Fibroblast of lung (primary cell): ENCODE data around the gene PPP4R1. TPM values are rescaled to one million over a fixed set of nuclear protein-coding genes. Genes with fewer than 3 reads are reported as not detected.

ENCODE experiments used
- DNase-seq, 2 donors: peaks; one replicate each; pipeline versions ENCODE4 v3.0.0 to v3.0.0-alpha.2; 2010; ENCODE audit warnings: low read depth in 2 of 2
- H2AFZ ChIP-seq: 2 replicates; pipeline ENCODE4 v1.5.1; 2012; ENCODE audit warnings: low read length, control low read depth, inconsistent platforms
- H3K27ac ChIP-seq: 2 replicates; pipeline ENCODE4 v1.5.1; 2011; ENCODE audit warnings: low read length, control low read depth; ENCODE audit not compliant: insufficient read depth
- H3K27me3 ChIP-seq: 2 replicates; pipeline ENCODE4 v1.5.1; 2011; ENCODE audit warnings: mild to moderate bottlenecking, low read length; ENCODE audit not compliant: control insufficient read depth, insufficient read depth
- H3K36me3 ChIP-seq: 2 replicates; pipeline ENCODE4 v1.5.1; 2011; ENCODE audit warnings: low read length; ENCODE audit not compliant: control insufficient read depth, insufficient read depth
- H3K4me1 ChIP-seq: 2 replicates; pipeline ENCODE4 v1.5.1; 2011; ENCODE audit warnings: low read length; ENCODE audit not compliant: control insufficient read depth, insufficient read depth; ENCODE audit errors: extremely low read depth
- H3K4me2 ChIP-seq: 2 replicates; pipeline ENCODE4 v1.5.1; 2011; ENCODE audit warnings: low read length, control low read depth; ENCODE audit not compliant: insufficient read depth; ENCODE audit errors: extremely low read depth
- H3K4me3 ChIP-seq, 4 experiments: fragments of 200-600 bp in 1 of 4; sonication (generic) in 1 of 4; replicated peaks in 1 of 4; 2 replicates each; pipeline ENCODE4 v1.5.1; 2011 to 2016; ENCODE audit warnings: low read length in 4 of 4, low read depth in 3 of 4, mild to moderate bottlenecking in 3 of 4, control low read depth in 2 of 4, inconsistent platforms in 1 of 4, mixed read lengths in 1 of 4; ENCODE audit not compliant: insufficient read depth in 1 of 4; ENCODE audit errors: control extremely low read depth in 1 of 4
- H3K79me2 ChIP-seq: 2 replicates; pipeline ENCODE4 v1.5.1; 2012; ENCODE audit warnings: mild to moderate bottlenecking, low read length, inconsistent platforms; ENCODE audit not compliant: control insufficient read depth, insufficient read depth
- H3K9ac ChIP-seq: 2 replicates; pipeline ENCODE4 v1.5.1; 2011; ENCODE audit warnings: mild to moderate bottlenecking, low read length, control low read depth; ENCODE audit not compliant: insufficient read depth
- H3K9me3 ChIP-seq: 2 replicates; pipeline ENCODE4 v1.5.1; 2012; ENCODE audit warnings: low read depth, low read length; ENCODE audit not compliant: control insufficient read depth, insufficient read depth
- H4K20me1 ChIP-seq: 2 replicates; pipeline ENCODE4 v1.5.1; 2011; ENCODE audit warnings: low read length; ENCODE audit not compliant: control insufficient read depth, insufficient read depth; ENCODE audit errors: extremely low read depth
- EZH2 ChIP-seq: IDR thresholded peaks from 2 replicates; pipeline ENCODE4 v1.5.1; 2012; ENCODE audit warnings: low read length, control low read depth, mild to moderate bottlenecking; ENCODE audit errors: missing control alignments
- polyA plus RNA-seq, 2 donors: library from polyadenylated mRNA; depleted of rRNA in 1 of 2; stranded (reverse) in 1 of 2; unstranded in 1 of 2; fragments of >200 nt; gene quantifications; 2 replicates each; pipeline ENCODE4 v1.2.1, GENCODE V29; 2011 to 2012; ENCODE audit warnings: missing spikeins in 1 of 2
- total RNA-seq: library from RNA; depleted of rRNA; stranded (reverse); fragments of >200 nt; gene quantifications from 2 replicates; pipeline ENCODE4 v1.2.1, GENCODE V29; 2014
- TF ChIP-seq, protein P1 (sequence below), 2 donors: IDR thresholded peaks in 1 of 2; conservative IDR thresholded peaks in 1 of 2; 1 replicate in 1 of 2; 2 replicates in 1 of 2; pipeline ENCODE4 v1.5.1; 2011 to 2012; ENCODE audit warnings: low read length in 2 of 2, control low read depth in 1 of 2, inconsistent platforms in 1 of 2, low read depth in 1 of 2, mild to moderate bottlenecking in 1 of 2

Gene PPP4R1
- total and polyA plus RNA-seq, 2 donors (not counting 1 experiment from before 2014, with no cell fraction given) = 83.5 to 108 TPM

DNA sequence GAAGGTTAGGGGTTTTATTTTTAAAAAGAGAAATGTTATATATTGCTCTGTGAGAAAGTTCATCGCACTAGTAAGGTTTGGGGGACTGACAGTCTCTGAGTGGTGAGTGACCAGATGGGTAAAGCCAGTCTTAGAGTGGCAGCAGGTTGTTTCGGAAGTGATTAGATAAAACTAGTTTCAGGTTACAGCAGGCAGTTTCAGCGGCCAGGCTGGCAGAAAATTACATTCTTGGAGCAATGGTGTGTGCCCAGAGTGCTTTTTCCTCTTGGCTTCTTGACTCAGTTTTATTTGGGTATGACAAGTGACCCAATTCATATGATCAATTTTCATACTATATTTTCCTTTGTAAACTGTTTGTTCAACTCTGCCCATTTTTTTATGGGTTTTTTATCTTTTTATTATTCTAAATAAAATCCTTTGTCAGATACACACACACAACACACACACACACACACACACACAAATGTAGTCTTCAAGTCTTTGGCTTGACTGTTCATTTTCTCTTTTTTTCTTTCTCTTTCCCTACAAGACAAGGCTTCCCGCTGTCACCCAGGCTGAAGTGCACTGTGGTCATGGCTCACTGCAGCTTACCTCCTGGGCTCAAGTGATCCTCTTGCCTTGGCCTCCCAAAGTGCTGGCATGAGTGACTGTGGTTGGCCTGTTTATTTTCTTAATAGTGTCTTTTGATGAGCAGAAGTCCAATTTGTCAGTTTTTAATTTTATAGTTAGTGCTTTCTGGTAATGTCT, 108.1 kb downstream of the PPP4R1 start:
- TF ChIP-seq, protein P1, sequence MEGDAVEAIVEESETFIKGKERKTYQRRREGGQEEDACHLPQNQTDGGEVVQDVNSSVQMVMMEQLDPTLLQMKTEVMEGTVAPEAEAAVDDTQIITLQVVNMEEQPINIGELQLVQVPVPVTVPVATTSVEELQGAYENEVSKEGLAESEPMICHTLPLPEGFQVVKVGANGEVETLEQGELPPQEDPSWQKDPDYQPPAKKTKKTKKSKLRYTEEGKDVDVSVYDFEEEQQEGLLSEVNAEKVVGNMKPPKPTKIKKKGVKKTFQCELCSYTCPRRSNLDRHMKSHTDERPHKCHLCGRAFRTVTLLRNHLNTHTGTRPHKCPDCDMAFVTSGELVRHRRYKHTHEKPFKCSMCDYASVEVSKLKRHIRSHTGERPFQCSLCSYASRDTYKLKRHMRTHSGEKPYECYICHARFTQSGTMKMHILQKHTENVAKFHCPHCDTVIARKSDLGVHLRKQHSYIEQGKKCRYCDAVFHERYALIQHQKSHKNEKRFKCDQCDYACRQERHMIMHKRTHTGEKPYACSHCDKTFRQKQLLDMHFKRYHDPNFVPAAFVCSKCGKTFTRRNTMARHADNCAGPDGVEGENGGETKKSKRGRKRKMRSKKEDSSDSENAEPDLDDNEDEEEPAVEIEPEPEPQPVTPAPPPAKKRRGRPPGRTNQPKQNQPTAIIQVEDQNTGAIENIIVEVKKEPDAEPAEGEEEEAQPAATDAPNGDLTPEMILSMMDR (conservative IDR thresholded peaks at IDR 0.05 in 1 of 2, IDR thresholded peaks at IDR 0.05 in 1 of 2; ENCODE audit: low read depth in 1 of 2, low read length in 2 of 2) = no peak
- no peak for TF ChIP-seq EZH2
- no peak overlapping the region for H3K4me2 ChIP-seq

More for the DNA sequence above, 108.1 kb downstream of the PPP4R1 start:
- Histone ChIP-seq H4K20me1 (no peaks in the 10 kb centered on the region), H3K36me3 (no peaks in the 10 kb centered on the region), H3K27me3 (no peaks in the 10 kb centered on the region), H3K4me1 (no peaks in the 10 kb centered on the region), H3K9me3 (no peaks in the 10 kb centered on the region), H3K79me2 (peaks cover 16% of the 10 kb centered on the region), H3K4me3 (no peak overlapping the region), H3K27ac (no peak overlapping the region), H2AFZ (no peak overlapping the region), H3K9ac (no peak overlapping the region)
- DNase-seq = peak in 1 of 2 donors; percentile 53

Other genes with a start within 250 kb of the PPP4R1 start
- gene RALBP1, start 139.0 kb downstream of the PPP4R1 start, total RNA-seq = 72.3 and 72.7 TPM in 2 replicates
- gene RALBP1, start 139.0 kb downstream of the PPP4R1 start, polyA plus RNA-seq = 67.5 and 72.4 TPM in 2 replicates
- gene RAB31, start 93.7 kb upstream of the PPP4R1 start, total RNA-seq = 26.2 and 29.6 TPM in 2 replicates
- 27.4 and 47.1 TPM in 2 replicates for gene RAB31, start 93.7 kb upstream of the PPP4R1 start, polyA plus RNA-seq